ENCODE data around the gene PIK3R6.

DNA sequence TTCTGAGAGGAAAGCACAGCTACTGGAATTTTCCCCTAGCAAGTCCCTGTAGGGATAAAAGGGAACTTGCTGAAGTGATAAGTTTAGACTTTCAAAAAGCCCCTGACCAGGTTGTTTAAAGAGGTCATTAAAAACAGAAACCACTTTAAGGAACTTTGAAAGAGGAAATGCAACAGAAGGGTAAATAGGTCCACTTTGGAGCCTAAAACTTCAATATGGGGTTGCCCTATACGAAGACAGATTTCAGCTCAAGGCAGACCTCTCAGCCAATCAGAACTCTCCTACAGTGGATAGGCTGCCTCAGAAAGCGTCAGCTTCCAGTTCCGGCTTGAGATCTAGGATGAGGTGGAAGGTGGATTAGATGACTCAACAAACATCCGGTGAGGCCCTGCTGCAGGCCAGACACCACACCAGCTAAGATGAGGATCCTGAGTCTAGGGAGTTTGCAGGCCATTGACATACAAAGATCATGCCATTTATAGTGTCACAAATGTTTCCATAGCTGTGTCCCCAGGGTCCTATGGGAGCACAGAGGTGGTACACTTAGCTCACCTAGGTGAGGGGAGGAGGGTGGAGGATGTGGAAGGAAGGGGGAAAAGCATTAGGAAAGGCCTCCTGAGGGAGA is 60.4 kb downstream of the PIK3R6 start:
- TF ChIP-seq, protein P1, sequence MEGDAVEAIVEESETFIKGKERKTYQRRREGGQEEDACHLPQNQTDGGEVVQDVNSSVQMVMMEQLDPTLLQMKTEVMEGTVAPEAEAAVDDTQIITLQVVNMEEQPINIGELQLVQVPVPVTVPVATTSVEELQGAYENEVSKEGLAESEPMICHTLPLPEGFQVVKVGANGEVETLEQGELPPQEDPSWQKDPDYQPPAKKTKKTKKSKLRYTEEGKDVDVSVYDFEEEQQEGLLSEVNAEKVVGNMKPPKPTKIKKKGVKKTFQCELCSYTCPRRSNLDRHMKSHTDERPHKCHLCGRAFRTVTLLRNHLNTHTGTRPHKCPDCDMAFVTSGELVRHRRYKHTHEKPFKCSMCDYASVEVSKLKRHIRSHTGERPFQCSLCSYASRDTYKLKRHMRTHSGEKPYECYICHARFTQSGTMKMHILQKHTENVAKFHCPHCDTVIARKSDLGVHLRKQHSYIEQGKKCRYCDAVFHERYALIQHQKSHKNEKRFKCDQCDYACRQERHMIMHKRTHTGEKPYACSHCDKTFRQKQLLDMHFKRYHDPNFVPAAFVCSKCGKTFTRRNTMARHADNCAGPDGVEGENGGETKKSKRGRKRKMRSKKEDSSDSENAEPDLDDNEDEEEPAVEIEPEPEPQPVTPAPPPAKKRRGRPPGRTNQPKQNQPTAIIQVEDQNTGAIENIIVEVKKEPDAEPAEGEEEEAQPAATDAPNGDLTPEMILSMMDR (IDR thresholded peaks at IDR 0.05): no peak
- TF ChIP-seq POLR2A (IDR thresholded peaks at IDR 0.05): no peak
